GM18508 (cell line): ENCODE results near the gene GSE1.

ENCODE experiments used
- ATAC-seq: cut with Tn5 transposase; IDR thresholded peaks from one replicate; pipeline ENCODE4 v1.9.1; 2021; ENCODE audit warnings: moderate number of reproducible peaks; ENCODE audit not compliant: insufficient read depth, unreplicated experiment

Gene GSE1

DNA sequence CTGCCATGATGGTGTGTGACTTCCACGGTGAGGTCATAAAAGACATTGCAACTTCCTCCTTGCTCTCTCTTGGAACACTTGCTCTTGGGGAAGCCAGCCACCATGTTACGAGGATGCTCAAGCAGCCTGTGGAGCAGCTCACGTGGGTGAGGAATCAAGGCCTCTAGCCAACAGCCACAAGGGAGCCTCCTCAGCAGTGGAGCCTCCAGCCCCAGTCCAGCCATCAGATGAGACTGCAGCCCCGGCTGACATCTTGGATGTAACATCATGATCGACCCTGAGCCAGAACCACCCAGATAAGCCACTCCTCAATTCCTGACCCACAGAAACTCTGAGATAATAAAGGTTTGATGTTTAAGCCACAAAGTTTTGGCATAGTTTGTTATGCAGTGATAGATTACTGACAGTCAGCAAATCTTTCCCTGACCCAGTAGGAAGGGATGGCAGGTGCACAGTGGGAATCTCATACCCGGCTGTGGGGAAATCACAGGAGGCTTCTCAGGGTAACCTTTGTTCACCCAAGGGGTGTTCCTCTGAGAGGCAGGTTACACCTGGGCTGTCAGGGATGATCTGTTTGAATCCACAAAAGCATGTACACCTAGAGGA lies 99.0 kb downstream of the GSE1 start:
- no peak for ATAC-seq

GRCh38 chr16:85712801-85713200 lies 99.7 kb downstream of the GSE1 start:
- no peak for ATAC-seq

DNA sequence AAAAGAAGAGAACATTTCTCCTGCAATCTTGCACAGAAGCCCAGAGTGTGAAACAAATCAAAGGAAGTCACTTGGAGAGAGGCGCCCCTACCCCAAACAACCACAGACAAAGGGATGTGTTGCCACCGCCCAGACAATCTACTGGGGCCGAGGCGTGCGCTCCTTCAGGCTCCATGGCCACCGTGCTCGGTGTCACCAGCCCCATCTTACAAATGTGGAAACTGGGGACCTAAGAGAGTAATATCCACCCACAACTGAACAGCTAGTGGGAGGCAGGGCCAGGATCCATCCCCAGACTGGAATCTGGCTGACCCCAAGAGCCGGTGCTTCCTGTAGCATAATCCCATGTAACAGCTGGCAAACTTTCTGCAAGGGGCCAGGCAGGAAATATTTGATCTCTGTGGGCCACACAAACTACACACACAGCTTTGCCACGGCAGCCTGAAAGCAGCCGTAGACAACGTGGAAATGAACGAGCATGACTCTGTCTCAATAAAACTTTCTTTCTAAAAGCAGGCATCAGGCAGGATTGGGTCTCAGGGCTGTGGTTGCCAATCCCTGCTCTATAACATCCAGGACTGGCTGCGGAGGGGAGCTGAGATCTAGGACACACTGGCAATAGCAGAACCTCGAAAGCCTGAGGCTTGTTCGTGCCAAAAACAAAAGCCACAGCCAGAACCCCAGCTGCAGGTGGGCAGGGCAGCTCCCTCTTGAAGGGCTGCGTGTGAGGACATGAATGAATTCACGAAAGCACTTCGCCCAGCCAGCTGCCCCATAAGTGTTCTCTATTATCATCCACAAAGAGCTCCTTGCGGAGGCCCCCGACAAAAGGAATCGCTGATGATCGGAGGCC lies 102.3 kb downstream of the GSE1 start:
- no peak for ATAC-seq

DNA sequence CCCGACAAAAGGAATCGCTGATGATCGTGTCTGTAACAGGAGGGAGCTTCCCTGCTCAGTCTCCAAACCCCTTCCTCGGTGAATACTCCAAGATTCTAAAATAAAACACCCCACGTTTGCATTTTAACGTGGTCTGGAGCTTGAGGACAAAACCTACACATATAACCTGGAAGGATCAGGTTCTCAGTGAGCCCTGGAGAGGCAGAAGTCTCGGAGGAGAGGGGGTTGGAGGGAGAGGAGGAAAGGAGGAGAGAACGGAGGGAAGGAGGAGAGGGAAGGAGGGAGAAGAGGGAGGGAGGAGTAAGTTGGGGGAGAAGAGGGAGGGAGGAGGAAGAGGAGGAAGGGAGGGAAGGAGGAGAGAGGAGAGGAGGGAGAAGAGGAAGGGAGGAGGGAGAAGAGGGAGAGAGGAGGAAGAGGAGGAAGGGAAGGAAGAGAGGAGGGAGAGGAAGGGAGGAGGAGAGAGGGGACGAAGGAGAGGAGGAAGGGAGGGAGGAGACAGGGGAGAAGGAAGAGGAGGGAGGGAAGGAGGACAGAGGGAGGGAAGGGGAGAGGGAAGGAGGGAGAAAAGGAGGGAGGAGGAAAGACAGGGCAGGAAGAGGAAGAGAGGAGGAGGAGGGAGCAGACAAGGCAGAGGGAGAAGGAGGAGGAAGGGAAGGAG lies 103.0 kb downstream of the GSE1 start:
- no peak for ATAC-seq

DNA sequence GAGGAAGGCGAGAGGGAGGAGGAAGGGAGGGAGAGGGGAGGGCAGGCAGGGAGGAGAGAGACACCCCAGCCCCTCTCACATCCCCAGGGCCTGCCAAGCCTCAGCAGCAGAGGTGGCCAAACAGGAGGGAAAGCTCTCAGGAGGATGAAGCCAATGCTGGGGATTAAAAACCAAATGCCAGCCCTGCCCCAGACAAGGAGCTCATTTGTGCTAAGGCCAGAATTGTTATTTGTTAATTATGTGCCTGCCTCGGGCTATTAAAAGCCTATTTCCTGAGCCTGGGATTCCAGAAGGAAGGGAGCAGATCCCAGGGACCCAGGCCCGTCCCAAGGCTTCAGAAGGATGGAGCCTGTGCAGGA lies 103.5 kb downstream of the GSE1 start:
- no peak for ATAC-seq

- ATAC-seq: no peak
Measured at GRCh38 chr16:85717393-85718152, 104.5 kb downstream of the GSE1 start.

DNA sequence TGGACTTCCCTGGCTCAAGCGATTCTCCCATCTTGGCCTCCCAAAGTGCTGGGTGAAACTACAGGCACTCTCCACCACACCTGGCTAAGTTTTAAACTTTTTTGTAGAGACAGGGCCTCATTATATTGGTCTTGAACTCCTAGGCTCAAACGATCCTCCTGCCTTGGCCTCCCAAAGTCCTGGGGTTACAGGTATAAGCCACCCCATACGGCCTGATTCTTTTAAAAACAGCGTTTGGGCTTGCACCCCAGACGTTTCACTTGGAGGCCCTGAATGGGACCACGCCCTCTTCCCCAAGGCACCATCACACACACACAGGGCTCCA lies 105.0 kb downstream of the GSE1 start:
- ATAC-seq: no peak

DNA sequence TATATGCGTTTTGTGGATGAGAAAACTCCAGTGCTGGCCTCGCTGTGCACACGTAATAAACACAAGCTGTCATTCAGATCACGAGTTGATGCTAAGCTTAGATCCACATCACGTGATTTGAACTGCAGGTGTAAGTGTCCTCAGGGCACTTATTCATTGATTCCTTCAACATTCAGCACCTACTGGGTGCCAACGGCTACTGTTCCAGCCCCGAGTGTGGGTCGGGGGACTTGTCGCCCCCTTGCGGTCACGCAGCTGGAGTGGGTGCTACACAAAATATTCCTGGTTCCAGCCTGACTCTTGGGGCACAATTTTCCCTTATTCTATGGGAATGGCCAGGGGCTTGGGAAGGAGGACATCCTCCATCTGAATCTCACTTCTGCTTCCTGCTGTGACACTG lies 105.6 kb downstream of the GSE1 start:
- ATAC-seq: no peak

- no peak for ATAC-seq
Measured at GRCh38 chr16:85719605-85720301, 106.6 kb downstream of the GSE1 start.

DNA sequence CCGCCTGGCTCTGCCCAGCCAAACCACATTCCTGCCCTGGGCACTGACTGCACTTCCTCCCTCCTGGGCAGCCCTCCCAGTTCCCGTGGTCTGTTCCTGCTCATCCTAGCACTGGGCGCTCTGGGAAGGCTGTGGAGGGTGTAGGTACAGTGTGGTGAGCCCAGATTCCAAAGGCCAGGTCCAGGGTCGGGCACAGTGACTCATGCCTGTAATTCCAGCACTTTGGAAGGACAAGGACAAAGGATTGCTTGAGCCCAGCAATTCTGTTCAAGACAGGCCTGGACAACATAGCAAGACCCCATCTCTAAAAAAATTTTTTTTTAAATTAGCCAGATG lies 107.1 kb downstream of the GSE1 start:
- ATAC-seq: no peak

- no peak for ATAC-seq
Measured at GRCh38 chr16:85722128-85722893, 109.2 kb downstream of the GSE1 start.

DNA sequence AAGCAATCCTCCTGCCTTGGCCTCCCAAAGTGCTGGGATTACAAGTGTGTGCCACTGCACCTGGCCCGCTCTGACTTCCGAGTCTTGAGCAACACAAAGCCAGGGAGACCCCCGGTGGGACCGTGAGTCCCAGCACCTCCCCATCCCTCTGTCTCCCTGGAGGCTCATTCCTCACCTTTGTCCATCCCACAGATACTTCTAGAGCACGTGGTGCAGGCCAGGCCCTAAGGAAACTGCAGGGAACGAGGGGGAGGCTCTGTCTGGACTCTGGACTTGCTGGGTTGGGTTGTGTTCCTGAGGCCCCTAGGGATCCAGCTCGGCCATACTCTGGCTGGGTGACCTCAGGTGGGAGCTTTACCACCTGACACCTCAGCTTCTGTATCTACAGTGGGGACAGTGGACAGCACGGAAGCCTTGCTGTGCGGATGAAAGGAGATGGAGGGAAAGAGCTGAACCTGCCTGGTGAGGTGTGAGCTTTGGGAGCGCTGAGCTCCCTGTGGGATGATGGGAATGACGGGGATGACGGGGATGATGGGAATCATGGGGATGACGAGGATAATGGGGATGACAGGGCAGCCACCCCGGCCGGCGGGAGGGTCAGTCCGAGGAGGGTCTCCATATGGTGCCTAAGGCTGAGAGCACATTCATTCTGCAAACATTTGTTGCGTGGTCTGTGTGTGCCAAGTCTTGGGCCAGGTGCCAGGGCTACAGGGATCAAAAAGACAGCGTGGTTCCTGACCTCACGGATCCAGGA lies 111.2 kb downstream of the GSE1 start:
- no peak for ATAC-seq

GRCh38 chr16:85724936-85725335 lies 111.8 kb downstream of the GSE1 start:
- no peak for ATAC-seq
